HG02884 (cell line): Measurements from ENCODE around the gene NOSTRIN.
"Not testable (repeated sequence)": the region's sequence is repeated elsewhere in the genome, so short reads cannot be mapped to it uniquely, and the experiment has no call there.

ENCODE experiments used
- ATAC-seq: cut with Tn5 transposase; IDR thresholded peaks from one replicate; pipeline ENCODE4 v1.9.1; 2021; ENCODE audit warnings: mild to moderate bottlenecking, moderate library complexity; ENCODE audit not compliant: unreplicated experiment

NOSTRIN gene, protein sequence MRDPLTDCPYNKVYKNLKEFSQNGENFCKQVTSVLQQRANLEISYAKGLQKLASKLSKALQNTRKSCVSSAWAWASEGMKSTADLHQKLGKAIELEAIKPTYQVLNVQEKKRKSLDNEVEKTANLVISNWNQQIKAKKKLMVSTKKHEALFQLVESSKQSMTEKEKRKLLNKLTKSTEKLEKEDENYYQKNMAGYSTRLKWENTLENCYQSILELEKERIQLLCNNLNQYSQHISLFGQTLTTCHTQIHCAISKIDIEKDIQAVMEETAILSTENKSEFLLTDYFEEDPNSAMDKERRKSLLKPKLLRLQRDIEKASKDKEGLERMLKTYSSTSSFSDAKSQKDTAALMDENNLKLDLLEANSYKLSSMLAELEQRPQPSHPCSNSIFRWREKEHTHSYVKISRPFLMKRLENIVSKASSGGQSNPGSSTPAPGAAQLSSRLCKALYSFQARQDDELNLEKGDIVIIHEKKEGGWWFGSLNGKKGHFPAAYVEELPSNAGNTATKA

DNA sequence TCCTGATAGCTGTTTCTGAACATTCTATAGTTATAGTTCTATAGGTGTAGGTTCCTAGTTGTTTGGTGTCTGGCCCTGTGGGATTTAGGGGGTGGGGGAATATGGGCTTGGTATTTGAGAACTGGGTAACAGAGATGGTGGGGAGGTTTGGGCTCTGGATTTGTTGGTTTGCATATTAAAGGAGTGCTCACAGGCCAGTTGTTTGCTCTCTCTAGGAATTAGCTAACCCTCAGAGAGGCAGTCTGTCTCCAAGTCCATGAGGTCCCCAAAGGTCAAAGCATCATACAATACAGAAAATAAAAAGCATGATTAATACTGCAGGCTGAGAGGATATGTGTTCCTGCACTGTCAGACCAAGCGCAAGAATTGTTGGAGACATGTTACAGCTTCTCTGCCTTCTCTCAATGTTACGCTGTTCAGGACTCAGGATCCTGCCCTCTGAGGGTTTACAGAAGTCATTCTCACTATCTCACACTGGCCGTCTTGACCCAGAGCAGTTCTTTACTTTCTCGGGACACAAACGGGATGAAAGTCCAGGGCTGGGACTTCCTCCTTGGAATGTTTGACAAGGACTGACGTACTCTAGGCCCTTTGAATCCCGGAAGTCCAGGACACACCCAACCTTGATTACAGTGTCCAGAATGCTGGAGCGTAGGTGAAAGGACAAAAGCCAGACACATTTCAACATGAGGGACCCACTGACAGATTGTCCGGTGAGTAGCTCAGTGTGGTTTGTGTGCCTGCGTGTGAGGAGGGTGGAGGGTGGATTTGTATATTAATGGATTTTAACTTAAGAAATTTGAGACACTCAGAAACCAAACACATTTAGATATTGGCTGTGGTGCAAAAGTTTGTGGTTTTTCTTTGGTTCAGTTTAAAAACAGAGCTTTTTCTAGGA lies at the start of gene NOSTRIN:
Gene NOSTRIN, plus strand, starts transcription at position 677 of the 898 bp plus-strand sequence. Its CDS starts 10 bp downstream, at position 687.
- ATAC-seq, result no peak

DNA sequence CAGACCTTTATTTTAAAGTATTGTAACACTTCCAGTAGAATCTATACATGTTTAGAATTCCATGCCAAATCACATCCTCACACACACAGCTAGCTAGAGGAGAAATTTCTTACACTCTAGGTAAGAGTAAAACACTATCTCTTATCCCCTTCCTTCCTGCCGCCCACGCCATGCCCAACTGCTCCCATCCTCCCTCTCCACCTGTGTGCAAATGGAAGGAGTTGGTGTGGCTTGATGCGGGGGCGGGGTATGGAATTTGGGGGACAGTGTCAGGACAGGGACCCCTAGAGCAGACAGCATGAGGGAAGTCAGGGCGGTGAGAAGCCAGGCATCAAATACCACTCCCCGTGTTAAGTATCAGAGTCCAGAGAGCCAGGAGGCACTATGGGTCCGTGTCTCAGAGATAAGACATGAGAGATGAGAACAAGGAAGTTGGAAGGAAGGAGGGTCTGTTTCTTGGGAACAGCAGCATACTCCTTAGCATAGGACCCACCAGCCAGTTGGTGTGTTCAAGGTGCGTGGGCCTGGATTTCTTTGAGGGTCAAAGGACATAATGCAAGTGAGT lies 48.6 kb upstream of the NOSTRIN start:
- ATAC-seq, result no peak

DNA sequence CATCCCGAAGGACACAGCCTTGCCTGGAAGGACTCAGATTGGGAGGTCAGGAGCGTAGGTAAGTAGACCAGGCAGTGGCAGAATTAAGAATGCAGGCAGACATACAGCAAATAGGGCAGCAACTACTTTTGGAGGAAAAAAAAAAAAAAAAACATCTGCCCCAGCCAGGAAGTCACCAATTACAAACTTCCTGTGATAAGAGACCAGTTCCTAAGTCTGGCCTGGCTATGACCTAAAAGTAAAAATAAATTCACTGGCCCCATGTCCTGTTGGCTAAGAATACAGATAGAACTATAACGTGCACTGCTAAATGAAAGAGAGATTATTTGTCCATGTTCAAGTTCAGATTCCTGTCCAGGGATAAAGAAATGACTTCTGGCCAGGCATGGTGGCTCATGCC lies 45.2 kb upstream of the NOSTRIN start:
- no peak for ATAC-seq

DNA sequence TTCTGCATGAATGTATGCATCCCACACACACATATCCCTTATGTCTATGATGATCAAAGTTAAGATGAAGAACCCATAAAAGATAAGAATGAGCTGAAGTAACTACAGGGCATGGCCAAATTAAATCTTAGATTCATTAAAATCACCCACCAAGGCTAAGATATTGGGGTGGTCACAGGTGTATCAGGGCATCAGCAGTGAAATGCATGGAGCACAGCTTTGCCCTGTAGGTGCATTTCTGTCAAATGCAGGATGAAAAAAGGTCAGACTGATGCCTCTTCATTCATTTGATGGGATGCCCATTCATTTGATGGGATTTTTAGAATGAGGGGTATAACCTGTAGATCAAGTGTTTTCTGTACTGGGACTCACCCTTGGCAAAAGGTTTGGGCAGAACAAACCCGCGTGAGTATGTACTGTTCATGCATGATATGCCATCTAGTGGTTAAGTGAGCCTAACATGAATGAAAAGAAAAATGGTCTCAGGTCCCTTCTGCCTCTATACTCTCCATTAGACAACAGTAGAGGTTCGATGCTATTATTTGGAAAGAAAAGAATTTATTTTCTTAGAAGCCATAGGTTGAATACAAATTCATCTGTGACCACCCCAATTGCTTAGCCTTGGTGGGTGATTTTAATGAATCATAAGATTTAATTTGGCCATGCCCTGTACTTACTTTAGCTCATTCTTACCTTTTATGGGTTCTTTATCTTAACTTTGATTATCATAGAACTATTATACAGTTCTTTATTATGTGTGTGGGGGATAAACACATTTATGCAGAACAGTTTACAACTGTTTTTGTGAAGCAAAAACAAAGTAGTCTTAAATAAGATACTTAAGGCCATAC lies 43.2 kb upstream of the NOSTRIN start:
- ATAC-seq, result peak; percentile 79

DNA sequence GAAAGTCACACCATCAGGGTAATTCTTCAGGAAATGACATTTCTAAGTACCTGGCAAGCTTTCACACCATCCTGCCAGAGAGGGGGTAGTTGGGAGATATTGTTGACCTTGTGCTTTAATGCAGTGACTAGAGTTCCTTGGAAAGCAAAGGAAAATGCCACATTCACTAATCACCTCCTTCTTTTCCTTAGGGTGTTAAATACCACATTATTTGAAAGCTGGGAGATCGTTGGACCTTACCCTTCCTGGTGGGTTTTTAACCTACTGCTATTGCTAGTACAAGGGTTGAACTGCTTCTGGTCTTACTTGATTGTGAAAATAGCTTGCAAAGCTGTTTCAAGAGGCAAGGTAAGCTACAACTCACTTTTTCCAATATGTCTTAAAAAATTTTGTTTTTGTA lies 37.0 kb upstream of the NOSTRIN start:
- no peak for ATAC-seq

DNA sequence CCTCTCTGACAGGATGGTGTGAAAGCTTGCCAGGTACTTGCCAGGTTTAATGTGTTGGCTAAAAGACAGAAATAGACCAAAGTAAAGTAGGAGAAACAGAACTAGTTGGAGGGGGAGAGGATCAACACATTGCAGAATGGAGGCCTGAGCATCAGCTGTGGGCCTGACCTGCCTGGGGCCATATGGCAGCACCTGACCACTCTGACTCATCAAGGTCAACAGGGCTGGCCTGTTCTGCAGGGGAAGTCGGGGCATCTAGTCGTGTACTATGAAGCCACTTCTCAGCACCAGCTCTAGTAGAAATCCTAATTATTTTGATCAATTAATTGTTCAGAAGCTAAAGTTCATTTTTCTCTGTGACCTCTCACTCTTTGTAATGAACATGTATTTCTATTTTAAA lies 35.8 kb upstream of the NOSTRIN start:
- ATAC-seq, result no peak

DNA sequence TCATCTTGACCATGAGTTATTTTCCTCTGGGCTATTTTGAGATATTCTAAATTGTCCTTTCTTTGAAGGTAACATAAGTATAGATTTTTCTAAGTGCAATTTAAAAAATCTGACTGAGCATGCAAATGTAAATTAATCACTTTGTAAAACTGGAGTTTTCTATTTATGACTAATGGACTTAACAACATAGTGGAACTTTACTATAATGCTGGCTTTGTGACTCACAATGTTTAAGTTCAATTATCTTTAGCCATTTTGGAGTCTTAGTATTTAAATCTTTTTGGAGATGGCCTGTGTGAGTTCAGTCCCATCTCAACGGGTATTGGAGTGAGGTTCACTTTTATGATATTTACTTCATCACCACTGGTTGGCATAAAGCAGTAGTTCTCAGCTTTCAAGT lies 35.2 kb upstream of the NOSTRIN start:
- no peak for ATAC-seq

DNA sequence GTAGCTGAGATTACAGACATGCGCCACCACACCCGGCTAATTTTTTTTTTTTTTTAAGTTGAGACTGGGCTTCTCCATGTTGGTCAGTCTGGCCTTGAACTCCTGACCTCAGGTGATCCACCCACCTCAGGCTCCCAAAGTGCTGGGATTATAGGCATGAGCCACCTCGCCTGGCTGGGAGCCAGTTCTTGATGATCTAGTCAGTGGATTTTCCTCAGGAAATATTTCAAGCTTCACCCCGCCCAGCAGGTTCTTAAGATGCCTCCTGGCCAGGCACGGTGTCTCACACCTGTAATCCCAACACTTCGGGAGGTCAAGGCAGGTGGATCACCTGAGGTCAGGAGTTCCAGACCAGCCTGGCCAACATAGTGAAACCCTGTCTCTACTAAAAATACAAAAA lies 34.1 kb upstream of the NOSTRIN start:
- not testable (repeated sequence) for ATAC-seq

DNA sequence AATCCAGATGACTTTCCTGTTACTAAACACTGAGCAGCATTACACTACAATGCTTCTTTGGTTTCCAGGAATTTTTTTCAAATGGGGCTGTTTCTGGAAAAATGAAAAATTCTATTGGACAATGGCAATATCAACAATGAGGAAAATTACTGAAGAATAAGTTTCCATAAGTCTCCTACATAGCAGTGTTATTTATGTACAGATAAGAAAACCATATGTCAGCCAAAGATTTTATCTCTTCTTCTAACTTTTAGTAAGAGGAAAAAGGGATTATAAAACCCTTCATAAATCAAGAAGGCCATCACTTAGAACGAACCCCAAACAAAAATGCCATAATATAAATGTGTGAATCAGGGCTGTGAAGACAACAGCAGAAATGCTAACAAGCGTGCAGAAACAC lies 31.6 kb upstream of the NOSTRIN start:
- no peak for ATAC-seq

DNA sequence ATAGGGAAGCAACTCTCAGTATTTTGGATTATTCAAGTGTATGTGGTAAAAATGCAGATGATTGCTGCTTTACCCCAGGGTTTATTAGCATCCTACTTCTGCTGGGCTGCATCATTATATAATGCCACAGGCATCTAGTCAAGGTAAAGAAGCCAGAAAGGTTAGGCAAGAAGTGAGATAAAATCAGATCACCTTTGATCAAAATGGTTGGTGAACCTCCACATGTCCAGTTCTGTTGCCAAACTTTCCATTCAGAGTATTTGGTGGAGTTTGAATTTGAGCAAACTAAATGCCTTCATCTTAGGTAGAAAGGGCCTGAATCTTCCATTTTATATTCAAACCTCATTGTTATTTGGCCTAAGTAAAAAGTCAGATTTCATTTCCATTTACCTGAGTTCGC lies 29.7 kb upstream of the NOSTRIN start:
- ATAC-seq, result no peak

DNA sequence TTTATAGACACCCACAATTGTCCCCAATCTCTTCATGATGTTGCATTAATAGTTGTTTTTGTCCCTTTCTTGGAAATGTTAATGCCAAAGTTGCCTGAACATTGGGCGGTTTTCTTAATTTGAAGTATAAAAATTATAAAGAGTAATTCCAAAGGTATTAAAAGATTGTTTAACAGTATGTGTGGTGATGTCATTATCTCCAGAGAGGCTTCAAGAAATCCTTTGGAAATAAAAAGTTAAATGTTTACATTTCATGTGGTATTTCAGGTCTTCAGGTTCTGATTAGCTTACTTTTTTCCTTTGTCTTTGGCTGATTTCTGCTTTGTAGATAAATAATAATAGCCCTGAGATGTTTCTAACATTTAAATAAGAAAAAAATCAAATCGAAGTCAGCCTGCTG lies 29.3 kb upstream of the NOSTRIN start:
- ATAC-seq, result no peak

DNA sequence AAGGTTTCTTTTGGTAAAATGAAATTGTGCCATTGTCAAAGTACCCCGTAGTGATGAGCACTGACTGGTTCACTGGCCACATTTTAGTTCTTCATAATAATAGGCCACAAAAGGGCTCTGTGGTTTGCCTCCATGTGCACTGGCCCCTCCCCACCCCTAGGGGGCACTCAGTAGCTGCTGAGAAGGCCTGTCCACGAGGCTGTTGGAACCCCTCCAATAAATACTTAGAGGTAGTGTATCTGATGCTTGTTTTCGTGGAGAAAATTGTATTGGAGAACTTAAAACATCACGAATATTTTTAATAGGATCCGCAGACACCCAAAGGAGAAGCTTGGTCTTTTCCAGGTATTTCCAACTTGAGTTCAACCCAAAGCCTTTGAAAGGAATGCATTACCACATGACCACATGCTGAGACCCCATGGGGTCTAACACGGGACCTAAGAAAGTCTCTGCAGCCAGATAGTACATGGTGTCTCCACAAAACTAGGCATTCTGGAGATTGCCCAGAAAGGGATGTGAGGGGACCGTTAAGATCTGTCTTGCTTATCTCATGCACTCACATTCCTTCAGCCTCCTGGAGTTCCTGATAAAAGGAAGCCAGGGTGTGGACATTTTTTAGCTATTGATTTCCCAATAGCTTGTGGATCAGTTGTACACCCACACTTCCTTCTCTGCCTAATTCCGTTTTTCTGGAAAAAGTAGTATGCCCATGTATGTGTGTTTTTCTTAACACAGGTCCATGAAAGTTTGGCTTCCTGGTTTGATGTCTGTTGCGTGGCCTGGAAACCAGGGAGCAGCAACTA lies 28.5 kb upstream of the NOSTRIN start:
- ATAC-seq, result peak; percentile 70

DNA sequence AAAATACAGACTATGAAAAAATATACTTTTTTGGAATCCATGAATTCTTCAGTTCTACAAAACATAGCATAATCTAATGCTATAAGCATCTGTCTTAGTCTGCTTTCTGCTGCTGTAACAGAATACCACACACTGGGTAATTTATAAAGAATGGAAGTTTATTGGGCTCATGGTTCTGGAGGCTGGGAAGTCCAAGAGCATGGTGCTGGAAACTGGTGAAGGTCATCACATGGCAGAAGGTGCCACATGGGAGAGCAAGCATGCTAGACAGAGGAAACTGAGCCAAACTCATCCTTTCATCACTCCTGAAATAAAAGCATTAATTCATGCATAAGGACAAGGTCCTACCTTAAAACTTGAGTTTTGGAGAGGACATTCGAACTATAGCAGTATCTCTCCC lies 26.6 kb upstream of the NOSTRIN start:
- no peak for ATAC-seq

DNA sequence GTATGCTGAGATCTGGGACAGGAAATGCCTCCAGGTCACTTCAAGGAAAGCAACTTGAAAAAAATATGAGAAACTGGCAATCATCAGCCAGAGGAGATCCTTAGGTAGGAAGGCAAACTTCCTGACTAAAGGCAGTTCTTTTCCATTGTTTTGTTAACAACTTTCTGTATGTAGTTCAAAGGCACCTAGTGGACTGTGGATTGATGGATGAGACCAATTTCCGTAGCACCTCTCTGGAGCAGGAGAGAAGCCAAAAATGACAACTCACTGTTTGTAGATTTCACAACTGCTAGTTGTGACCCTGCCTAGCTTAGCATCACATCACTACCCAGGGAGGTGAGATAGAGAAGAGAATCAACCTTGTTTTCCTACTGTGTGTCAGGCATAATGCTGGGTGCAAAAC lies 21.8 kb upstream of the NOSTRIN start:
- ATAC-seq, result no peak

DNA sequence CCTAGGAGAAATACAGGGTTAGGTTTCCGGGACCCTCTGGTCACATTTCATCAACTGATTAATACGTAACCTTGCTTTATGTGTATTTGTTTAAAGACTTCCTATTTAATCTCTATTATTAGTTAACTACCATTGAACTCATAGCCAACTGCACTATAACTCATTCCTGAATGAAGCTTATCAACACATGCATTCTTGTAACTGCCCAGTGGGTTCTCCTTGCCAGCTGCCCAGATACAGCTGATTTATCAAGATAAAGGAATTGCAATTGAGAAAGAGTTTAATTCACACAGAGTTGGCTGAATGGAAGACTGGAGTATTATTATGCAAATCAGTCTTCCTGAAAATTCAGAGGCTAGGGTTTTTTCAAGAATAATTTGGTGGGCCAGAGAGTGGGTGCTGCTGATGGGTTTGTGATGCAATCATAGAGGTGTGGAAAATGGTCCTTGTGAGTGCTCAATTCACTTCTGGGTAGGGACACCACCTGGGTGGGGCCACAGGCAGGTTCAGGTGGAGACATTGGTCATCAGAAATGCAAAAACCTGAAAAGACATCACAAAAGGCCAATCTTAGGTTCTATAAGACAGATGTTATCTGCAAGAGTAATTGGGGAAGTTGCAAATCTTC lies 21.1 kb upstream of the NOSTRIN start:
- ATAC-seq, result no peak

DNA sequence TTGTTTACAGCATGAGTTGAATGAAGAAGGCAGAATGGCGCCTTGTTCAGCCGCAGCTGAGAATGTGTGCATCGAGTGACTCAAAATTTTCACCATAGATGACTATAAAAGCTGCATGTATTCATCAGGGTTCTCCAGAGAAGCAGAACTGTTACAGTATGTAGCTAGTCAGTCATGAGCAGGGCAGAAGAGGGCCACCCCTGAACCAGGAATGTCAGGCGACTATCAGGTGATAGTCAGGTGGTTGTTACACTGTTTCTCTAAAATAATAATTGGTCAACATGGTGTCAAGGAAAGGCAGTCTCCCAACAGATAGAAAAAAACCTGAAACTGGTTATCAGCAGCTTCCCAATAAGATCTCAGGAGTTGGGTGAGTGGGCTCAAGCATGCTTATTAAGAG lies 20.2 kb upstream of the NOSTRIN start:
- ATAC-seq, result no peak

DNA sequence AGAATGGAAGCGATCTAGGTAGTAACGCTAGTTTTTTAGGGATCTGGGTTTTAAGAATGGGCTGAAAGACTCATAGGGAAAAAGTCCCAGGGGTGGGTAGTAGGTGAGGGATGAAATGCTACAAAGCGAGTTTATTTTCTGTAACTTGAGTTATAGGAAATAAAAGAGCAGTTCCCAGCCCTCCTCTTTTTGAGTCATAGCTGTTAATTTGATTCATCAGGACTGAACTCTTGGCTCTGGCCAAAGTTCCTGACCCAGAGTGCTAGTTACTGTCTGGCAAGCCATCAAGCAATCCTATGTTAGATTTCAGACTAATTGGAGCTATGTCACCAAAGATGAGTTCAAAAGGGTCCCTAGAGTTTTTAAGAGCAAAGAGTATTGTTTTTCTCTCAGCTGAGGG lies 17.4 kb upstream of the NOSTRIN start:
- no peak for ATAC-seq

DNA sequence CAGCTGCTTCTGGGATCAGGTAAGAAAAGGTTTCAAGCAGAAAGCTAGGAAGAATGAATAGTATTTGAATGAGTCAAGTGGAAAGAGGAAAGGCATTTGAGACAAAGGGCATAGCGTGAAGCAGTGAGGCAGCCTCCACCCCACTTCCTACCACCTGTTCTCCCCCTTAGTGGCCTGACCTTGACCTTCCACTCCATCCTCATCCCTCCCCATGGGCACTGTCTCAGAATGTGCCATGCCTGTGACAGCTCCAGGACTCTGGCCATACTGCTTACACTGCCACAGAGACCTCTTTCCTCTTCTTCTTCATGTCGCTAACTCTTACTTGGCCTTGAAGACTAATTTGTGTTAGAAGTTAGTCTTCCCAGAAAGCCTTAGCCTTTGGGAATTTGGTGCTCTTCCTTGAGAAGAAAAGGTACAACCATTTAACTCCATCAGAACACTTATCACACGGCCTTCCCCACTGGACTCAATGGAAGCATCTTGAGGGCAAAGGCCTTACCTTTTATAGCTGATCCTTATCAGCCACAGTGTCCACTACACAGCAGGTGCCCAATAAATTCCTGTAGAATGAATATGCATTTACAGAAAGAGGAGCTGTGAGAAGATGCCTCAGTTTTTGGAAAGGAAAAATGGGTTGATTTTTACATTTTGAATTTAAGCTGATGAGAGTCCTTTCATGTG lies 15.2 kb upstream of the NOSTRIN start:
- no peak for ATAC-seq
